Stomach (tissue), 4 donors: ENCODE results near the gene LMX1A.

Experiments used
- CTCF ChIP-seq, 7 experiments: fragments of 450-650 bp in 4 of 7; fragments of 200-600 bp in 3 of 7; sonication (generic) in 3 of 7; IDR thresholded peaks; one replicate each; pipeline ENCODE4 v1.5.1; 2016 to 2019; ENCODE audit warnings: antibody characterized with exemption in 7 of 7, control low read depth in 2 of 7, mild to moderate bottlenecking in 1 of 7
- EP300 ChIP-seq: sonication (generic); formaldehyde crosslinking; IDR thresholded peaks from one replicate; pipeline ENCODE4 v1.6.1; 2017; ENCODE audit warnings: antibody characterized with exemption
- POLR2A ChIP-seq, 4 donors: fragments of 450-650 bp; IDR thresholded peaks; one replicate each; pipeline ENCODE4 v1.6.1; 2016; ENCODE audit warnings: antibody characterized with exemption in 4 of 4, control low read depth in 2 of 4, mild to moderate bottlenecking in 1 of 4, moderate library complexity in 1 of 4

DNA sequence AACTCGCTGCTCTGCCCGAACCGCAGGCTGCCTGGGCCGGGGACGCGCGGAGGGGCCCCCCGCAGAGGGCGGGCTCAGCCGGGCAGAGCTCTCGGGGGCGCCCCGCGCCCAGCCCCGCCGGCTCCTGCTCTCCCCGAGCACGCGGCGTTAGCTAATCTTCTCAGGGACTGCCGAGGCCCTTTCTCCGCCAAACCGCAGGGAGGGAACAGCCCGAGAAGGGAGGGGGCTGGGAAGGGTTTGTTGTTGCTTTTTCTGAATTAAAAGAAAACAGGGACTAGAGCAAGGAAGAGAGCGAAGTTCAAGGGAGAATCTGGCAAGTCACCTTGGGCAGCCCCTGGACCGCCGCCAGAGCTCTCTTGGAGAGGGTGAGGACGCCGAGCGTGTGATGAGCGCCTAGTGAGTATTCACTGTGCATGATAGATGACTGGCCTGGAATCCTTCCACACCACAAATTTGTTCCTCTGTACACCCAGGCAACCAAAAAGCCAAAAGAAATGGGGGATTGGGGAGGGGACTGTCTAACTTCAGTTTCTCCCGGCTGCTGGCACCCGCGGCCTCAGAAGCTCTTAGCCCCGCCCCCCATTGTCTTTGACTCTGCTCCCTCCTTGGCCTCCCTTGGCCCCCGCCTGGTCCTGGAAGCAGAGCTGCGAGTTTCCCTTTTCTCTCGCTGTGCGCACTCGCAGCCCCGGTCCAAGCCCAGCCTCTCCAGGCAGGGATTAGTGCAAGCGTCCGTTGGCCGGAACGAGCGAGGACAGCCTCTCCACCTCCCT, 19.7 kb upstream of the LMX1A start:
- TF ChIP-seq CTCF (IDR thresholded peaks at IDR 0.05) (no peak), POLR2A (IDR thresholded peaks at IDR 0.05) (no peak), EP300 (no peak)
